Naive thymus-derived CD8-positive, alpha-beta T cell (primary cell): ENCODE data around the gene SLC9A9. TPM values are rescaled to one million over a fixed set of nuclear protein-coding genes. Genes with fewer than 3 reads are reported as not detected.
A peak's percentile ranks its signal among the peaks of the same experiment; 100 is the strongest.

Experiments used
- ATAC-seq, 2 donors: fragments of 150-1000 bp; cut with Tn5 transposase in 1 of 2; sonication (Bioruptor Pico), chemical (Tn5 transposase) in 1 of 2; 1 replicate in 1 of 2; 2 replicates in 1 of 2; pipeline ENCODE4 v1.10.0; 2021; ENCODE audit warnings: mild to moderate bottlenecking in 2 of 2, moderate library complexity in 2 of 2
- POLR2A ChIA-PET: fragments of 350-600 bp; sonication (Branson Sonifier 250); formaldehyde crosslinking; loops from one replicate; lab custom pipeline; 2021; ENCODE audit warnings: antibody characterized with exemption; lab: Charles Lee
- DNase-seq, 10 donors: peaks; one replicate each; pipeline versions ENCODE4 v3.0.0 to v3.0.0-alpha.2; 2020 to 2022
- H3K27ac Mint-ChIP-seq, 10 donors: one replicate each; pipeline ENCODE4 v1.8.0; 2020 to 2022; ENCODE audit warnings: mild to moderate bottlenecking in 10 of 10, mixed read lengths in 10 of 10, moderate library complexity in 4 of 10, inconsistent platforms in 1 of 10
- H3K27me3 Mint-ChIP-seq, 5 donors: one replicate each; pipeline ENCODE4 v1.8.0; 2021 to 2022; ENCODE audit warnings: mixed read lengths in 5 of 5
- H3K36me3 Mint-ChIP-seq, 3 donors: one replicate each; pipeline ENCODE4 v1.8.0; 2020 to 2022; ENCODE audit warnings: mixed read lengths in 3 of 3, mild to moderate bottlenecking in 2 of 3, inconsistent platforms in 1 of 3
- H3K4me1 Mint-ChIP-seq, 4 donors: one replicate each; pipeline ENCODE4 v1.8.0; 2021 to 2022; ENCODE audit warnings: mixed read lengths in 4 of 4
- H3K4me3 Mint-ChIP-seq, 10 donors: one replicate each; pipeline ENCODE4 v1.8.0; 2020 to 2022; ENCODE audit warnings: mild to moderate bottlenecking in 10 of 10, mixed read lengths in 10 of 10, moderate library complexity in 6 of 10, inconsistent platforms in 1 of 10
- H3K9me3 Mint-ChIP-seq, 9 donors: one replicate each; pipeline ENCODE4 v1.8.0; 2020 to 2022; ENCODE audit warnings: mixed read lengths in 9 of 9, mild to moderate bottlenecking in 3 of 9, inconsistent platforms in 1 of 9, moderate library complexity in 1 of 9
- polyA plus RNA-seq, 3 donors: library from polyadenylated mRNA; unstranded; fragments of 300-500 nt; fragmentation: Illumina TruSeq; gene quantifications; one replicate each; pipeline ENCODE4 v1.2.3, GENCODE V29; 2021
- total RNA-seq, 8 experiments: library from RNA in 2 of 8; stranded (reverse) in 2 of 8; gene quantifications; one replicate each; pipeline ENCODE4 v1.2.3 and lab custom pipeline; 2021 to 2026

SLC9A9 gene
- total and polyA plus RNA-seq, 5 experiments from 2014 or later, result 9.6 to 19.4 (median 14.2) TPM

GRCh38 chr3:143306407-143306806, 541.9 kb downstream of the SLC9A9 start:
- Mint-ChIP-seq H3K27ac (peak overlapping the region in 1 of 10 donors; percentile 4), H3K4me3 (no peak overlapping the region), H3K27me3 (no peaks in the 10 kb centered on the region), H3K36me3 (peaks cover 0 to 8% (median 0%) of the 10 kb centered on the region in 3 donors), H3K9me3 (no peaks in the 10 kb centered on the region), H3K4me1 (peaks cover 3 to 23% (median 6%) of the 10 kb centered on the region in 4 donors)
- DNase-seq (no peak), ATAC-seq (no peak)
- POLR2A ChIA-PET, result no interaction called here

- H3K4me1 Mint-ChIP-seq, result peaks cover 16 to 55% (median 19%) of the 10 kb centered on the region in 4 donors
- peak overlapping the region in 4 of 10 donors; percentile 58 to 70 (median 63) for H3K27ac Mint-ChIP-seq
- ATAC-seq, result no peak
- no peak overlapping the region for H3K4me3 Mint-ChIP-seq
- POLR2A ChIA-PET, result no interaction called here
- DNase-seq, result no peak
- H3K36me3 Mint-ChIP-seq, result no peaks in the 10 kb centered on the region
- H3K27me3 Mint-ChIP-seq, result no peaks in the 10 kb centered on the region
- H3K9me3 Mint-ChIP-seq, result no peaks in the 10 kb centered on the region
These were observed 545.6 kb downstream of the SLC9A9 start for GRCh38 chr3:143302638-143303171.

- DNase-seq (no peak), ATAC-seq (no peak)
- Mint-ChIP-seq H3K36me3 (no peaks in the 10 kb centered on the region), H3K4me1 (peaks cover 16 to 58% (median 19%) of the 10 kb centered on the region in 4 donors), H3K4me3 (no peak overlapping the region), H3K27ac (peak overlapping the region in 3 of 10 donors; percentile 5 to 63 (median 27)), H3K9me3 (no peaks in the 10 kb centered on the region), H3K27me3 (no peaks in the 10 kb centered on the region)
- POLR2A ChIA-PET, result no interaction called here
These were observed 547.0 kb downstream of the SLC9A9 start for GRCh38 chr3:143301031-143301901.

GRCh38 chr3:143298886-143299535, 549.3 kb downstream of the SLC9A9 start:
- POLR2A ChIA-PET, result interaction anchor here (0.7 kb wide), 1 partner anchor 458 kb away, joined by 3 read pairs; no protein-coding TSS in a partner anchor
- ATAC-seq (no peak), DNase-seq (no peak)
- peak overlapping the region in 1 of 10 donors; percentile 12 for H3K4me3 Mint-ChIP-seq
- H3K27ac Mint-ChIP-seq, result peak overlapping the region in 3 of 10 donors; percentile 12 to 69 (median 30)
- no peaks in the 10 kb centered on the region for H3K36me3 Mint-ChIP-seq
- peaks cover 20 to 80% (median 31%) of the 10 kb centered on the region in 4 donors for H3K4me1 Mint-ChIP-seq
- no peaks in the 10 kb centered on the region for H3K27me3 Mint-ChIP-seq
- no peaks in the 10 kb centered on the region for H3K9me3 Mint-ChIP-seq

GRCh38 chr3:143298380-143298779, 549.9 kb downstream of the SLC9A9 start:
- POLR2A ChIA-PET, result no interaction called here

GRCh38 chr3:143295201-143296080, 552.8 kb downstream of the SLC9A9 start:
- Mint-ChIP-seq H3K36me3 (peaks cover 0 to 2% (median 0%) of the 10 kb centered on the region in 3 donors), H3K4me3 (peak overlapping the region in 2 of 10 donors; percentile 1 to 40), H3K4me1 (peaks cover 15 to 48% (median 23%) of the 10 kb centered on the region in 4 donors), H3K27ac (peak overlapping the region in 3 of 10 donors; percentile 4 to 10 (median 5)), H3K27me3 (no peaks in the 10 kb centered on the region), H3K9me3 (no peaks in the 10 kb centered on the region)
- DNase-seq (no peak), ATAC-seq (no peak)
- POLR2A ChIA-PET, result interaction anchor here (0.7 kb wide), 1 partner anchor 8 kb away, joined by 3 read pairs; no protein-coding TSS in a partner anchor

More at GRCh38 chr3:143298380-143298779, 549.9 kb downstream of the SLC9A9 start:
- ATAC-seq (no peak), DNase-seq (no peak)
- H3K36me3 Mint-ChIP-seq, result no peaks in the 10 kb centered on the region
- no peak overlapping the region for H3K27ac Mint-ChIP-seq
- H3K4me3 Mint-ChIP-seq, result no peak overlapping the region
- no peaks in the 10 kb centered on the region for H3K27me3 Mint-ChIP-seq
- H3K9me3 Mint-ChIP-seq, result no peaks in the 10 kb centered on the region
- H3K4me1 Mint-ChIP-seq, result peaks cover 19 to 76% (median 31%) of the 10 kb centered on the region in 4 donors

- peak in 1 of 10 donors; percentile 3 for DNase-seq
- ATAC-seq, result no peak
- Mint-ChIP-seq H3K4me1 (peaks cover 18 to 38% (median 25%) of the 10 kb centered on the region in 4 donors), H3K9me3 (no peaks in the 10 kb centered on the region), H3K27me3 (no peaks in the 10 kb centered on the region), H3K27ac (peak overlapping the region in 2 of 10 donors; percentile 19 to 52), H3K4me3 (no peak overlapping the region), H3K36me3 (peaks cover 0 to 2% (median 0%) of the 10 kb centered on the region in 3 donors)
- POLR2A ChIA-PET, result no interaction called here
These were observed 554.1 kb downstream of the SLC9A9 start for GRCh38 chr3:143294188-143294587.

GRCh38 chr3:143291836-143292447, 556.3 kb downstream of the SLC9A9 start:
- Mint-ChIP-seq H3K4me3 (no peak overlapping the region), H3K9me3 (no peaks in the 10 kb centered on the region), H3K27ac (no peak overlapping the region), H3K36me3 (peaks cover 0 to 2% (median 0%) of the 10 kb centered on the region in 3 donors), H3K27me3 (no peaks in the 10 kb centered on the region), H3K4me1 (peaks cover 10 to 26% (median 19%) of the 10 kb centered on the region in 4 donors)
- POLR2A ChIA-PET, result no interaction called here
- ATAC-seq (no peak), DNase-seq (no peak)

GRCh38 chr3:143288944-143289343, 559.3 kb downstream of the SLC9A9 start:
- DNase-seq (no peak), ATAC-seq (no peak)
- Mint-ChIP-seq H3K27ac (no peak overlapping the region), H3K4me1 (peaks cover 3 to 18% (median 5%) of the 10 kb centered on the region in 4 donors), H3K4me3 (no peak overlapping the region), H3K27me3 (no peaks in the 10 kb centered on the region), H3K9me3 (no peaks in the 10 kb centered on the region), H3K36me3 (peaks cover 0 to 2% (median 0%) of the 10 kb centered on the region in 3 donors)
- POLR2A ChIA-PET, result no interaction called here

- DNase-seq (no peak), ATAC-seq (no peak)
- peaks cover 5 to 21% (median 7%) of the 10 kb centered on the region in 4 donors for H3K4me1 Mint-ChIP-seq
- H3K27me3 Mint-ChIP-seq, result no peaks in the 10 kb centered on the region
- no peaks in the 10 kb centered on the region for H3K9me3 Mint-ChIP-seq
- no peak overlapping the region for H3K4me3 Mint-ChIP-seq
- POLR2A ChIA-PET, result interaction anchor here (0.6 to 1.1 kb wide), 2 partner anchors 7 to 65 kb away, joined by 3 read pairs; no protein-coding TSS in a partner anchor
- no peaks in the 10 kb centered on the region for H3K36me3 Mint-ChIP-seq
- no peak overlapping the region for H3K27ac Mint-ChIP-seq
These were observed 560.9 kb downstream of the SLC9A9 start for GRCh38 chr3:143287403-143287802.

- no peaks in the 10 kb centered on the region for H3K27me3 Mint-ChIP-seq
- ATAC-seq, result no peak
- H3K36me3 Mint-ChIP-seq, result no peaks in the 10 kb centered on the region
- no peak for DNase-seq
- no peak overlapping the region for H3K4me3 Mint-ChIP-seq
- no peak overlapping the region for H3K27ac Mint-ChIP-seq
- POLR2A ChIA-PET, result interaction anchor here (1.1 kb wide), 1 partner anchor 64 kb away, joined by 3 read pairs; no protein-coding TSS in a partner anchor
- peaks cover 10 to 30% (median 16%) of the 10 kb centered on the region in 4 donors for H3K4me1 Mint-ChIP-seq
- H3K9me3 Mint-ChIP-seq, result no peaks in the 10 kb centered on the region
These were observed 561.8 kb downstream of the SLC9A9 start for GRCh38 chr3:143286392-143287010.
